Testis (tissue), 2 donors: ENCODE data around the gene ARHGAP12.
"Not testable (repeated sequence)": the region's sequence is repeated elsewhere in the genome, so short reads cannot be mapped to it uniquely, and the experiment has no call there.

Experiments
- POLR2A ChIP-seq: fragments of 450-650 bp; IDR thresholded peaks from one replicate; pipeline ENCODE4 v1.6.1; 2017; ENCODE audit warnings: antibody characterized with exemption, mild to moderate bottlenecking, moderate library complexity
- TF ChIP-seq, protein P1 (sequence below), 3 experiments: fragments of 450-650 bp in 2 of 3; fragments of 200-600 bp in 1 of 3; sonication (generic) in 1 of 3; IDR thresholded peaks; one replicate each; pipeline ENCODE4 v1.5.1; 2016 to 2019; ENCODE audit warnings: antibody characterized with exemption in 3 of 3, mild to moderate bottlenecking in 2 of 3, moderate library complexity in 1 of 3

DNA sequence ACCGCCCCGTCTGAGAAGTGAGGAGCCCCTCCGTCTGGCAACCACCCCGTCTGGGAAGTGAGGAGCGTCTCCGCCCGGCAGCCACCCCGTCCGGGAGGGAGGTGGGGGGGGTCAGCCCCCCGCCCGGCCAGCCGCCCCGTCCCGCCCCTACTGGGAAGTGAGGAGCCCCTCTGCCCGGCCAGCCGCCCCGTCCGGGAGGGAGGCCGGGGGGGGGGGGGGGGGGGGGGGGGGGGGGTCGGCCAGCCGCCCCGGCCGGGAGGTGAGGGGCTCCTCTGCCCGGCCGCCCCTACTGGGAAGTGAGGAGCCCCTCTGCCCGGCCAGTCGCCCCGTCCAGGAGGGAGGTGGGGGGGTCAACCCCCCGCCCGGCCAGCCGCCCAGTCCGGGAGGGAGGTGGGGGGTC lies 41.2 kb upstream of the ARHGAP12 start:
- TF ChIP-seq, protein P1, sequence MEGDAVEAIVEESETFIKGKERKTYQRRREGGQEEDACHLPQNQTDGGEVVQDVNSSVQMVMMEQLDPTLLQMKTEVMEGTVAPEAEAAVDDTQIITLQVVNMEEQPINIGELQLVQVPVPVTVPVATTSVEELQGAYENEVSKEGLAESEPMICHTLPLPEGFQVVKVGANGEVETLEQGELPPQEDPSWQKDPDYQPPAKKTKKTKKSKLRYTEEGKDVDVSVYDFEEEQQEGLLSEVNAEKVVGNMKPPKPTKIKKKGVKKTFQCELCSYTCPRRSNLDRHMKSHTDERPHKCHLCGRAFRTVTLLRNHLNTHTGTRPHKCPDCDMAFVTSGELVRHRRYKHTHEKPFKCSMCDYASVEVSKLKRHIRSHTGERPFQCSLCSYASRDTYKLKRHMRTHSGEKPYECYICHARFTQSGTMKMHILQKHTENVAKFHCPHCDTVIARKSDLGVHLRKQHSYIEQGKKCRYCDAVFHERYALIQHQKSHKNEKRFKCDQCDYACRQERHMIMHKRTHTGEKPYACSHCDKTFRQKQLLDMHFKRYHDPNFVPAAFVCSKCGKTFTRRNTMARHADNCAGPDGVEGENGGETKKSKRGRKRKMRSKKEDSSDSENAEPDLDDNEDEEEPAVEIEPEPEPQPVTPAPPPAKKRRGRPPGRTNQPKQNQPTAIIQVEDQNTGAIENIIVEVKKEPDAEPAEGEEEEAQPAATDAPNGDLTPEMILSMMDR (IDR thresholded peaks at IDR 0.05) = not testable (repeated sequence)
- not testable (repeated sequence) for TF ChIP-seq POLR2A
